ENCODE results near the gene ARMC9. TPM values are rescaled to one million over a fixed set of nuclear protein-coding genes. Genes with fewer than 3 reads are reported as not detected.

The ARMC9 gene
- total and polyA plus RNA-seq, 8 donors = 4.5 to 114 (median 11.0) TPM

- 91 to 96% (median 93%) methylated on average over 3 of the region's 3 CpGs for WGBS, 5 donors
Measured at GRCh38 chr2:231238689-231239088, 40.3 kb downstream of the ARMC9 start.

GRCh38 chr2:231239751-231240150, 41.3 kb downstream of the ARMC9 start:
- peaks cover 5 to 63% (median 41%) of the 10 kb centered on the region in 4 donors for H3K36me3 ChIP-seq
- 93 to 97% (median 95%) methylated on average over 10 of the region's 10 CpGs for WGBS, 5 donors
- intact Hi-C loops (cut with DNase I; ENCODE audit: low total_unique reads) = no loop called here

More at GRCh38 chr2:231238689-231239088, 40.3 kb downstream of the ARMC9 start:
- no peaks in the 10 kb centered on the region for H3K27me3 ChIP-seq
- H3K9me3 ChIP-seq = no peaks in the 10 kb centered on the region
- H3K36me3 ChIP-seq = peaks cover 5 to 63% (median 41%) of the 10 kb centered on the region in 4 donors
- no peak overlapping the region for H3K27ac ChIP-seq
- no peak overlapping the region for H3K4me3 ChIP-seq
- no peak for DNase-seq
- TF ChIP-seq, protein P1, sequence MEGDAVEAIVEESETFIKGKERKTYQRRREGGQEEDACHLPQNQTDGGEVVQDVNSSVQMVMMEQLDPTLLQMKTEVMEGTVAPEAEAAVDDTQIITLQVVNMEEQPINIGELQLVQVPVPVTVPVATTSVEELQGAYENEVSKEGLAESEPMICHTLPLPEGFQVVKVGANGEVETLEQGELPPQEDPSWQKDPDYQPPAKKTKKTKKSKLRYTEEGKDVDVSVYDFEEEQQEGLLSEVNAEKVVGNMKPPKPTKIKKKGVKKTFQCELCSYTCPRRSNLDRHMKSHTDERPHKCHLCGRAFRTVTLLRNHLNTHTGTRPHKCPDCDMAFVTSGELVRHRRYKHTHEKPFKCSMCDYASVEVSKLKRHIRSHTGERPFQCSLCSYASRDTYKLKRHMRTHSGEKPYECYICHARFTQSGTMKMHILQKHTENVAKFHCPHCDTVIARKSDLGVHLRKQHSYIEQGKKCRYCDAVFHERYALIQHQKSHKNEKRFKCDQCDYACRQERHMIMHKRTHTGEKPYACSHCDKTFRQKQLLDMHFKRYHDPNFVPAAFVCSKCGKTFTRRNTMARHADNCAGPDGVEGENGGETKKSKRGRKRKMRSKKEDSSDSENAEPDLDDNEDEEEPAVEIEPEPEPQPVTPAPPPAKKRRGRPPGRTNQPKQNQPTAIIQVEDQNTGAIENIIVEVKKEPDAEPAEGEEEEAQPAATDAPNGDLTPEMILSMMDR (IDR thresholded peaks at IDR 0.05) = no peak
- TF ChIP-seq POLR2AphosphoS5 (IDR thresholded peaks at IDR 0.05) = no peak
- no peak for TF ChIP-seq EP300 (IDR thresholded peaks at IDR 0.05)
- TF ChIP-seq POLR2A (IDR thresholded peaks at IDR 0.05) = no peak
- no peaks in the 10 kb centered on the region for H3K4me1 ChIP-seq
- intact Hi-C loops (cut with DNase I; ENCODE audit: low total_unique reads) = no loop called here

DNA sequence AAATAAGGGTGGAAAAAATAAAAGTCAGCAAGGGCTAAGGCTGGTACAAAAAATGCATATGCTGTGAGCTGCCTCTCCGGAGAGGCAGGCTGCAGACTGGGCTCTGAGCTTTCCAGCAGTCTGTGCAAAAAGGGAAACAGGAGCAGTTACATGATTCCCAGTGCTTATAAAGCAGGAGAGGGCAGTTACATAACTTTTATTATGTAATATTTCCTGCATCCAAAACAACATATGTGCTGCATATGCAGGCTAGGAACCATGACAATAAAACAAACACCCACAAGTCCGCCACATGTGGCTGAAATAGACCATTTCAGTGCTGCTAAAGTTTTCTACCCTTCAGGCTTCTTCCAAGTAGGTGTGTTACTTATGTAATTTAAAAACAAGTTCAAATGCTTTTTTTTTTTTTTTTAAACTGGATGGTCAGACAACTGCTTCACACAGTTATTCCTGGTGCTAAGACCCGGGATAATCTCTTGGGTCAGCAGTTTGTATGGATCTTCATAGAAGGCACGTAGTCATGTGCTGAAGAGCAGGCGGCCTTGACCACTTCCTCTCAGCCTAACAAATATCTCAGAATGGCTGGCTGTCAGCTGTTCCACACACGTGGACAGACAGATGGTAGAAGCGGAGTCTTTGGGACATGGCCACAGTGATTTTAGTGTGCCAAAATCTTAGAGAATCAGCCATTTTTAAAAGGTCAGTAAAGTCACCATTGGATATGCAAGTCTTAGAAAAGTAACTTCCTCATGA, 43.5 kb downstream of the ARMC9 start:
- DNase-seq = peak in 1 of 2 donors; percentile 53
- WGBS, 5 donors = 74 to 85% (median 79%) methylated on average over 7 of the region's 7 CpGs
- Histone ChIP-seq H3K4me3 (no peak overlapping the region), H3K36me3 (peaks cover under 1 to 48% (median 26%) of the 10 kb centered on the region in 4 donors), H3K9me3 (no peaks in the 10 kb centered on the region), H3K27me3 (no peaks in the 10 kb centered on the region), H3K27ac (no peak overlapping the region), H3K4me1 (peaks cover 0 to 23% (median 12%) of the 10 kb centered on the region in 4 donors)
- intact Hi-C loops (cut with DNase I; ENCODE audit: low total_unique reads) = no loop called here
- TF ChIP-seq POLR2A (IDR thresholded peaks at IDR 0.05) = no peak
- TF ChIP-seq, protein P1 (IDR thresholded peaks at IDR 0.05) = no peak
- no peak for TF ChIP-seq EP300 (IDR thresholded peaks at IDR 0.05)
- no peak for TF ChIP-seq POLR2AphosphoS5 (IDR thresholded peaks at IDR 0.05)

More at GRCh38 chr2:231239751-231240150, 41.3 kb downstream of the ARMC9 start:
- Histone ChIP-seq H3K4me1 (peaks cover 0 to 6% (median 3%) of the 10 kb centered on the region in 4 donors), H3K27ac (no peak overlapping the region), H3K4me3 (no peak overlapping the region), H3K27me3 (no peaks in the 10 kb centered on the region), H3K9me3 (no peaks in the 10 kb centered on the region)
- DNase-seq = no peak
- TF ChIP-seq, protein P1 (IDR thresholded peaks at IDR 0.05) = no peak
- TF ChIP-seq POLR2AphosphoS5 (IDR thresholded peaks at IDR 0.05) = no peak
- TF ChIP-seq EP300 (IDR thresholded peaks at IDR 0.05) = no peak
- TF ChIP-seq POLR2A (IDR thresholded peaks at IDR 0.05) = no peak

GRCh38 chr2:231243866-231244265, 45.4 kb downstream of the ARMC9 start:
- no peak for TF ChIP-seq POLR2A (IDR thresholded peaks at IDR 0.05)
- TF ChIP-seq EP300 (IDR thresholded peaks at IDR 0.05) = no peak
- TF ChIP-seq, protein P1 (IDR thresholded peaks at IDR 0.05) = no peak
- no peak for TF ChIP-seq POLR2AphosphoS5 (IDR thresholded peaks at IDR 0.05)
- Histone ChIP-seq H3K9me3 (no peaks in the 10 kb centered on the region), H3K27me3 (no peaks in the 10 kb centered on the region), H3K4me1 (peaks cover 0 to 23% (median 12%) of the 10 kb centered on the region in 4 donors), H3K4me3 (no peak overlapping the region), H3K27ac (no peak overlapping the region), H3K36me3 (peaks cover 0 to 37% (median 24%) of the 10 kb centered on the region in 4 donors)
- DNase-seq = no peak
- 85 to 93% (median 91%) methylated on average over 7 of the region's 7 CpGs for WGBS, 5 donors
- intact Hi-C loops (cut with DNase I; ENCODE audit: low total_unique reads) = no loop called here
